Activated naive CD4-positive, alpha-beta T cell treated with Interleukin-2 at 50 U/mL for 16 hours (primary cell): ENCODE data around the gene SCYGR2.
"Not testable (repeated sequence)": the region's sequence is repeated elsewhere in the genome, so short reads cannot be mapped to it uniquely, and the experiment has no call there.

Experiments
- DNase-seq: peaks from one replicate; pipeline ENCODE4 v3.0.0-alpha.2; 2020

Gene SCYGR2, protein sequence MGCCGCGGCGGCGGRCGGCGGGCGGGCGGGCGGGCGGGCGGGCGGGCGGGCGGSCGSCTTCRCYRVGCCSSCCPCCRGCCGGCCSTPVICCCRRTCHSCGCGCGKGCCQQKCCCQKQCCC

GRCh38 chr2:227598835-227599503, at the start of gene SCYGR2:
Gene SCYGR2 (plus strand): TSS chr2:227598893. CDS start chr2:227598893, 0 bp downstream.
- not testable (repeated sequence) for DNase-seq

DNA sequence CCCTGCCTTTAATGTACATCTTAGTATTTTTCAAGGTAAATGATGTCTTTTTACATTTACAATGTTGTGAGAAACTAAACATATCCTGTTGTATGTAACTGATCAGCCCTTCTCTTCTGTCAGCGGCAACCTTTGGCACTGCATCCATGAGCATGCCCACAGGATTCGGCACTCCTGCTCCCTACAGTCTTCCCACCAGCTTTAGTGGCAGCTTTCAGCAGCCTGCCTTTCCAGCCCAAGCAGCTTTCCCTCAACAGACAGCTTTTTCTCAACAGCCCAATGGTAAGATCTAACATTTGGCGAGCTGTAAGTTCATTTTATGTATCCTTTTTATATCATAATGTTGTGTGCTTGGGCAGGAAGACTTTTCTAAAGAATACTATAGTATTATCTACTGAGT, 46.9 kb upstream of the SCYGR2 start:
- DNase-seq: no peak

DNA sequence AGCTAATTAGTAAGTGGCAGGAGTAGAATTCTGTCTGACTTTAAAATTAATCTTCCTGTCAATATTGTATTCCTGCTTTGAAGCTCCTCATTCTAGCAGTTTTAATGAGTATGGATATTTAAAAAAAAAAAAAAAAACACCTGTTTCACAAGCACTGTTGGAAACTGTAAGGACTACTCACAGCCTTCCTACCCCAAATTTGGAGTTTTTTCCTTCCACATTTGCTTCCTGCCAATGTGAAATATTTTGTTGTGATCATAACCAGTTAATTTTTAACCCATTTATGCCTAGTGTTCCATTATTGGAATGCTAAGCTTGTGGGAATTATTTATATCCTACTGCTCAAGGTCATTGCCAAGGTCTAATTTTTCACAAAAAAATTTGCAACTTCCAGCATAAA, 36.1 kb upstream of the SCYGR2 start:
- no peak for DNase-seq

- DNase-seq: no peak
Measured at GRCh38 chr2:227565080-227565479, 33.6 kb upstream of the SCYGR2 start.

GRCh38 chr2:227566012-227566411, 32.7 kb upstream of the SCYGR2 start:
- DNase-seq: no peak

- DNase-seq: no peak
Measured at GRCh38 chr2:227568852-227569169, 29.9 kb upstream of the SCYGR2 start.

DNA sequence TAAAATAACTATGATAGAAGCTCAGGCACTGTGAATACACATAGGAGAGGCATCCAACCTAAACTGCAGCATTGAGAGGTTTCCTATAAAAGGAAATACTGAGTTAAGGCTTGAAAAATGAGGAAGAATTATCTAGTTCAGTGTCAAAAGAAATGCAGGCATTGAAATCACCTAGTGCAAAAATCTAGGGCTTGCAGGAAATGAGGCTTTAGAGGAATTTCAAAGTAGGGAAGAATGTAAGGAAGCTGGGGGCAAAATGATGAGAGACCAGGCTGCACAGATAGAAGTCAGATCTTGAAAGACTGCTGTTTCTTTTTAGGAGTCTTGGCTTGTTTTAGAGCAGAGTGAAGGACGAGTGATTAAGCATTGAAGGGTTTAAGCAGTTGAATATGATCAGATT, 28.1 kb upstream of the SCYGR2 start:
- DNase-seq: no peak

GRCh38 chr2:227576110-227576509, 22.6 kb upstream of the SCYGR2 start:
- no peak for DNase-seq

- no peak for DNase-seq
Measured at GRCh38 chr2:227576812-227577211, 21.9 kb upstream of the SCYGR2 start.

DNA sequence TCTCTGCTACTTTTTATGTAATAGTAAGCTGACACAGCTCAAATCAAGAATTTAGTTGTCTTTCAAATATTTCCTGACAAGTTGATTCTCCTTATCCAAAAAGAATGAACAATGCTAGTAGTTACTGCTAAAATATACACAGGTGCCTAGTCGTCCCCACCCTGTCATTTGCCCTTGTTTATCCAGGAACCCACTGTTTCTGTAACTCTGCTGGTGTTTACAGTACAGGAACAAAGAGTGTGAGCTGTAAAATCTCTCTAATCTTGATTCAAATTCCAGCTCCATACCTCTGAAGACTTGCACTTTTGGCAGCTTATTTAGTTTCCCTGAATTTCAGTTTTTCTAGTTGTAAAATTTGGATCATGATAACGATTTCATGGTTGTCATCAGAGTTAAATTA, 21.1 kb upstream of the SCYGR2 start:
- DNase-seq: no peak

GRCh38 chr2:227578642-227579041, 20.1 kb upstream of the SCYGR2 start:
- no peak for DNase-seq

DNA sequence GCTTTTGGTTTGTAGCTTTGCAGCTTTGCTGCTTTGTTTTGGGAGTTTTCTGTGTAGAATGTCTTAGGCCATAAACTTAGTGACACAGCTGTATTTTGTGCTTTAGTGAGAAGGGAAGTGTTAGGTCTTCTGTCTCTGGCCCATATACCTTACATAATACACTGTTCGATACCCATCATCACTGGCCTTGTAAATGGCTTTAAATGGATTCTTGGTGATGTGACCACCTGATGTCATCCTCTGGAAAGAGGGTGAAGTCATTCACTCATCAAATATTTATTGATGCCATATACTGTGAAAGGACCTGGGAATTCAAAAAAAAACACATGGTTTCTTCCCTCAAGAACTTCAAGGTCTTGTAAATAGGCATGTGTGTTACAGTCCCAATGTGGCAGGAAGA, 18.9 kb upstream of the SCYGR2 start:
- no peak for DNase-seq

DNA sequence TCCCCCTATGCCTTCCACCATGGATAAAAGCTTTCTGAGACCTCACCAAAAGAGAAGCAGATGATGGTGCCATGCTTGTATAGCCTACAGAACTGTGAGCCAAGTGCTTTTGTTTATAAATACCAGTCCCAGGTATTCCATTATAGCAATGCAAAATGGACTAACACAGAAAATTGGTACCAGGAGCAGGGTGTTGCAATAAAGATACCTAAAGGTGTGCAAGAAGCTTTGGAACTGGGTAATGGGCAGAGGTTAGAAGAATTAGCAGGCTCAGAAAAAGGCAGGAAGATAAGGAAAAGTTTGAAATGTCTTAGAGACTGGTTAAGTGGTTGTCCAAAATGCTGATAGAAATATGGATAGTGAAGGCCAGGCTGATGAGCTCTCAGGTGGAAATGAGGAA, 16.3 kb upstream of the SCYGR2 start:
- DNase-seq: no peak

GRCh38 chr2:227592694-227593387, 5.9 kb upstream of the SCYGR2 start:
- no peak for DNase-seq

DNA sequence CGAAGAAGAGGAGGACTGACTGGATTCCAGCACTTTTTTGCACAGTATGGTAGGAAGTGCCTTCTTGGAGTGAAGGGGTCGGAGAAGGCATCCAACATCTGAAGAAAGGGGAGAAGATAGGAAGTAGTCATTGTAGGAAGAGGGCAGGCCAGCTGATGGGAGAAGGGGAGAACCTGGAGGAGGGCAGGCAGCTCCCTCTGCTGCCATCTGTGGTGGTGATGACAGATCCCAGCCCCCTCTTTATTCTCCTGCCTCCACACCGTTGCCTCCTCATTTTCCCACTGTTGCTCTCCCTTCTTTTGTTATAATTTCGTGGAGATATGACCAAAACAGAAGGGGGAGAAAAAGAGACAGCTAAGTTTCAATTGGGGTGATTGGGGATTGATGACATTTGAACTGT, 2.9 kb upstream of the SCYGR2 start:
- DNase-seq: no peak

GRCh38 chr2:227597036-227597435, 1.7 kb upstream of the SCYGR2 start:
- no peak for DNase-seq

DNA sequence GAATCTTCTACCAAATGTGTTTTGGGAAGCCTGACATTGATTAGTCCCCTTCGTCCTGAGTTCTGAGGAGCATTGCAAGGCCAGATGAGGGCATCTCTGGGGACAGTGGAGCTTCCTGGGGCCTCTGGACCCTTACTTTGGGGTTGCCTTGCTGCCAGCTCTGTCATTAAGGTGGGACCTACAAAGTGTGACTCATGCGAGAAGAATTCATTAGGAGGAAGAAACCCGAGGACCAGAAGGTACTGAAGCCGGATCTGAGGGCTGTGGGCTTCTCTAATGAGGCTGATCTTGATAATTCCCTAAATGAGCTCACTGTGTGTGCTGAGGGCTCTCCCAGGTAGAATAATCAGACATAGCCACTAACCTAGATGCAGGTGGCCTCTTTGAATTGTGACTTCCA, 695 bp upstream of the SCYGR2 start:
- DNase-seq: no peak

DNA sequence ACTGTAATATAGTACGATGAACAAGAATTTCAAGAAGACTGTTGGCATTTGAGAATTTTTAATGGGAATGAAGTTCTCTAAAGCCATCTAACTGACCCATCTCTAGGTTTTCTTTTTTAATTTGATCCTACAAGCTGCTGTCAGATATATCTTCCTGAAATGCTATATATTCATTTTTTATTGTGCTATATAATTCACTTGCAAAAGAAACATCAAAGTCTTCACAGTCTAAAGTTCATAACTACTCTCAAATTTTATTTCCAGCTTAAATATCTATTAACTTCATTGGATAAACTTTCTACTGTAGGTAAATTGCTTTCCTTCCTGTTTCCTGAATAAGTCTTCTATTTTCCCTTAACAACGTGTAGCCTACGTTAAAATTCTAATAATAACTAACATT, 3.7 kb downstream of the SCYGR2 start:
- DNase-seq: no peak

- DNase-seq: no peak
Measured at GRCh38 chr2:227606476-227606875, 7.8 kb downstream of the SCYGR2 start.

GRCh38 chr2:227607941-227608340, 9.2 kb downstream of the SCYGR2 start:
- no peak for DNase-seq

DNA sequence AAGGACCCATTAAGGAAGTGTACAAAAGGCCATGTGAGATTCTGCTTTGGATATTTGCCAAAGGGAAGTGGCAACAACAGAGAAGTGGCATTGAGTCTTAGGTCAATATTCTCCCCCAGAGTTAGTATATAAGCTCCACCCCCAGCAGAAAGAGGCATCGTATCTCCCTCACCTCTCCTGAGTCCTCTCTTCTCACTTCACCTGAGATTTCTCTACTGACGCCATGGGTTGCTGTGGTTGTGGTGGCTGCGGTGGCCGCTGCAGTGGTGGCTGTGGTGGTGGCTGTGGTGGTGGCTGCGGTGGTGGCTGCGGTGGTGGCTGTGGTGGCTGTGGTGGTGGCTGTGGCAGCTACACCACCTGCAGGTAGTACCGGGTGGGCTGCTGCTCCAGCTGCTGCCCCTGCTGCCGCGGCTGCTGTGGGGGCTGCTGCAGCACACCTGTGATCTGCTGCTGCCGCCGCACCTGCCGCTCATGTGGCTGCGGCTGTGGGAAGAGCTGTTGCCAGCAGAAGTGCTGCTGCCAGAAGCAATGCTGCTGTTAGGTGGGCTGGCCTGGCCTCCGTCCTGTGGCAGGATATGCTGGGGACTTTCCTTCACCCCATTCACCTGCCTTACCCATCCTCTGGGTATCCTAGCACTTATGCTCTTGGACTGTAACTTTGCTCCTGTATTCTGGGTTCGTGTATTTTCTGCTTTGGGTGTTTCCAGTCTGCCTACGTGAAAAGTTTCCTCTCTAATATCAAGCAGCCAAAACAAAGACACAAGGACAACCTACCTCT, 10.1 kb downstream of the SCYGR2 start:
- peak; percentile 5 for DNase-seq

DNA sequence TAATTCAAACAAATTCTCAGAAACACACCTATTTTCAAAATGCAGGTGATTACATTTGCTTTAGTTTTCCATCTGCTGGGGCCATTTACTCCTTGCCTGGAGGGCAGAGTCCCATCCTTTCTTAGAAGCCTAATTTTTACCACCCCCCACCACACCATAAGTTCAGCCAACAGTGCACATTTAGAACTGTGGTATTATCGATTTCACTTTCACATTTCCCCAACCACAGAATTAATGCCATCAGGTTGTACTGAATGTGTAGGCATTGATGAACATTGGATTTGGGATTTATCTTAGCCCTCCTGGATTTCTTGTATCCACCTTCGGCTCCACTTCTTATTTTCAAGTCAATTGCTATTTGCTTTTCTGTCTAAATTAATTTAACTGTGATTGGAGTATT, 11.4 kb downstream of the SCYGR2 start:
- DNase-seq: no peak

DNA sequence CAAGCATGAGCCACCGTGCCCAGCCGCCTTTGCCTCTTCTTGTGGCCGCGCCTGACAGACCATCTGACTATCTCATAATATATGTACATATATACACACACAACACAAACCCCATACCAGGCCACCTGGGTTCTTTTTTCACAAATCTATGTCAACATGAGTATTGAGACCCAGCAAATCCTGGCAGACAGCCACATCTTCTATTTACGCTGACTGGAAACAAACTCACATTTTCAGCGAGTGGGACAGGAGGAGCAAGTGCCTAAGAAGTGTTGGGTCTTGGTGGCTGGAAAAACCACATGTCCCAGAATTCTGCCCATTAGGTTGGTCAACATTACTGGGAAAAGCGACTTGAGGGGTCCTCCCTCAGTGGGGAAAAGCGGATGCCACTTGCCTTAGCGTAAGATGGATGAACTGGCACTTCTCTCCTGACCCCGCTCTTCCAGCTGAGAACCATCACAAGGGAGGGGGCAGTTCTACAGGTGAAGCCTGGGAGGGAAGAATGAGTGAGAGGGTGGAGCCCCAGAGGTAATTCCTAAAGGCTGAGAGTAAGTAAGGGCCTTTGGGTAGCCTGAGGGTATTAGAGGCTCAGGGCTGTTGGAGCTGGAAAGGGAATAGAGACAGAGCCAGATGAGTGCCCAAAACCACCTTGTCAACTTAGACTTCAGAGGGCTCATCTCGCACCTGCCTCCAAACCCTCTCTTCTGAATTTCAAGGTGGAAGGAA, 14.0 kb downstream of the SCYGR2 start:
- DNase-seq: no peak
